Measurements from ENCODE around the gene NBAS.
"Not testable (repeated sequence)": the region's sequence is repeated elsewhere in the genome, so short reads cannot be mapped to it uniquely, and the experiment has no call there.

Gene NBAS

GRCh38 chr2:15450808-15451207 lies 110.3 kb downstream of the NBAS start:
- DNase-seq, result no peak

- DNase-seq, result no peak
Observed at GRCh38 chr2:15449556-15450236, 111.4 kb downstream of the NBAS start.

- no peak for DNase-seq
Observed at GRCh38 chr2:15448250-15448839, 112.8 kb downstream of the NBAS start.

GRCh38 chr2:15447381-15447780 lies 113.8 kb downstream of the NBAS start:
- DNase-seq, result no peak

GRCh38 chr2:15446961-15447360 lies 114.2 kb downstream of the NBAS start:
- DNase-seq, result no peak

GRCh38 chr2:15445891-15446562 lies 115.1 kb downstream of the NBAS start:
- DNase-seq, result no peak

GRCh38 chr2:15439768-15440524 lies 121.2 kb downstream of the NBAS start:
- DNase-seq, result not testable (repeated sequence)

GRCh38 chr2:15439366-15439765 lies 121.8 kb downstream of the NBAS start:
- not testable (repeated sequence) for DNase-seq

- DNase-seq, result no peak
Observed at GRCh38 chr2:15436195-15436594, 124.9 kb downstream of the NBAS start.

- no peak for DNase-seq
Observed at GRCh38 chr2:15435474-15435873, 125.7 kb downstream of the NBAS start.

GRCh38 chr2:15432642-15433256 lies 128.4 kb downstream of the NBAS start:
- DNase-seq, result no peak

GRCh38 chr2:15429032-15429431 lies 132.1 kb downstream of the NBAS start:
- no peak for DNase-seq

- no peak for DNase-seq
Observed at GRCh38 chr2:15427987-15428386, 133.1 kb downstream of the NBAS start.

- no peak for DNase-seq
Observed at GRCh38 chr2:15426606-15427005, 134.5 kb downstream of the NBAS start.

- no peak for DNase-seq
Observed at GRCh38 chr2:15425712-15426111, 135.4 kb downstream of the NBAS start.

GRCh38 chr2:15421753-15422152 lies 139.4 kb downstream of the NBAS start:
- DNase-seq, result no peak

- no peak for DNase-seq
Observed at GRCh38 chr2:15415748-15416147, 145.4 kb downstream of the NBAS start.

- no peak for DNase-seq
Observed at GRCh38 chr2:15412779-15413178, 148.4 kb downstream of the NBAS start.

- DNase-seq, result no peak
Observed at GRCh38 chr2:15412309-15412708, 148.8 kb downstream of the NBAS start.

- no peak for DNase-seq
Observed at GRCh38 chr2:15410884-15411283, 150.2 kb downstream of the NBAS start.

GRCh38 chr2:15408759-15409158 lies 152.4 kb downstream of the NBAS start:
- DNase-seq, result no peak

GRCh38 chr2:15407666-15408065 lies 153.5 kb downstream of the NBAS start:
- no peak for DNase-seq

- DNase-seq, result not testable (repeated sequence)
Observed at GRCh38 chr2:15404511-15404910, 156.6 kb downstream of the NBAS start.

Measured in NCI-H2029 (cell line).